HG03520 (cell line): ENCODE measurements around the gene NATD1.

Source experiments
- ATAC-seq: cut with Tn5 transposase; IDR thresholded peaks from one replicate; pipeline ENCODE4 v1.9.1; 2021; ENCODE audit warnings: mild to moderate bottlenecking, moderate library complexity; ENCODE audit not compliant: unreplicated experiment

NATD1 gene

DNA sequence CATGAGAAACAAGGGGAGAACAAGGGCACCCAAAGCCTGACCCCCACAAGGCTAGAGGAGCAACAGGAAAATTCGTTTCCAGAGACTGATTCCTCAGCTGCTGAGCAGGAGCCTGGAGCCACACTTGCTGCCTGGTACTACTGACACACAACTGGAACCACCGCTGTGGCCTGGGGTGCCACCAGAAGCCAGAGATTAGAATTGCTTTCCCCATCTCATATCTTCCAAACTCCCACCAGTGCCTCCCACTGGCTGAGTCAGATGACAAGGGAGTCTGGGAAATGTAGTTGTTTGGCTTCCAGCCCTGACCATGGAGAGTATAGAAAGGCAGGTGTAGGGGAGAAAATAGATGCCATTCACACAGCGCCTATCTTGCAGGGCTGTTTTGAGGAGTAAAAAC is 35.1 kb downstream of the NATD1 start:
- ATAC-seq: no peak

DNA sequence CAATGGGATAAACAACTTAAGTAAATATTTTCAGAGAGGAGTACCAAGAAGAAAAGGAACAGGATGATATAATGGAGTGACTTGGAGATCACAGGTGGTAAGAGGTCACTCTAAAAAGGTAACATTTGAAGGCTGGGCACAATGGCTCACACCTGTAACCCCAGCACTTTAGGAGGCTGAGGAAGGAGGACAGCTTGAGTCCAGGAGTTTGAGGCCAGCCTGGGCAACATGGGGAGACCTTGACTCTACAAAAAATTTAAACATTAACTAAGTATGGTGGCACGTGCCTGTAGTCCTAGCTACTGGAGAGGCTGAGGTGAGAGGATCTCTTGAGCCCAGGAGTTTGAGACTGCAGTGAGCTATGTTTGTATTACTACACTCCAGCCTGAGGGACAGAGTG is 35.9 kb downstream of the NATD1 start:
- no peak for ATAC-seq

DNA sequence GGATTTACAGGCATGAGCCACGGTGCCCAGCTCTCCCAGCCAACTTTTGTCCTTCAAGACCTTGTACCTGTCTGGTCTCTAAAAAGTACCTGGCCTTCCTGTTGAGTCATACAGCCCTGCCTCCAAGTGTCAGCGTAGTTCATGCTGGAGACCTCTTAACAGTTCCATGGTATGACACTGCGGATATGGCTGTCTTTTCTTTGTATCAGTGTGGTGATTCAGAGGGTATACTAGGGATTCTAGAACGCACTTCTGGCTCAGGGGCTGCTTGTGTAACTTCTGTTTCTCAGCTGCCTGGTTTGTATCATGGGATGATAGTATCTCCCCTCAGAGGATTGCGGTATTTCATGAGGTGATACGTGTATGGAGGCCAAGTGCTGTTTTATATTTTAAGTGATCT is 37.3 kb downstream of the NATD1 start:
- no peak for ATAC-seq

DNA sequence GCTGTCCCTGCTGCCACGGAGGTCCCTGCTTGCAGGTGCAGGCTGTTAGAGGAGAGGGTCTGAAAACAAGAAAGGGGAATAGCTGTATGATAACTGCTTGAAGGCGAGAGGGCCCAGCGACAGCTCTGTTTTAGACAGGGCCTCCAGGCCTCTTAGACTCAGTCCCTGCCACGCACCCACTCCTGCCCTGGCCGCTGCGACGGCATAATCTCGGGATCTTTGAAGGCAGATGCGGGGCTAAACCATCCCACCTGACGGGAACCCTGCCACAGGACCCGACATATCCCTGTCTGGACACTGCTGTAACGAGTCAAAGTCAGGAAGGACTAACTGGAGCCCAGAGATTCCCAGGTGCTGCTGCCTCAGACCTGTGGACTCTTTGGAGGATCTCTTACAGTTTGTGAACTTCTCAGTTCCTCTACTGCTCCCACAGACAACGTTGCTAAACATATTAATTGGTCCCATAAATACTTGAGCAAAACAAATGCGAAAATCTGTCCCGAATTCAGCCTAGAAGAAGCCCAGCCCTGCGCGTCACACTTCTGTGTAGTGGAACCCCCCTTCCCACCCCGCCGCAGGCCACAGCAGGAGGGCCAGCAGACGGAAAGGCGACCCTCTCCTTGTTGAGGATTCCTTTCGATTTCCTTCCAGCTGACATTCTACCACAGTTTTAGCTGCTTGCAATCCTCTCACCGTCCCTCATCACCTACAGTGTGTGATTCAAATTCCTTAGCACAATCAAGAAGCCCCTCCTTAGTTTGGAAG is 38.3 kb downstream of the NATD1 start:
- ATAC-seq: peak; percentile 20

DNA sequence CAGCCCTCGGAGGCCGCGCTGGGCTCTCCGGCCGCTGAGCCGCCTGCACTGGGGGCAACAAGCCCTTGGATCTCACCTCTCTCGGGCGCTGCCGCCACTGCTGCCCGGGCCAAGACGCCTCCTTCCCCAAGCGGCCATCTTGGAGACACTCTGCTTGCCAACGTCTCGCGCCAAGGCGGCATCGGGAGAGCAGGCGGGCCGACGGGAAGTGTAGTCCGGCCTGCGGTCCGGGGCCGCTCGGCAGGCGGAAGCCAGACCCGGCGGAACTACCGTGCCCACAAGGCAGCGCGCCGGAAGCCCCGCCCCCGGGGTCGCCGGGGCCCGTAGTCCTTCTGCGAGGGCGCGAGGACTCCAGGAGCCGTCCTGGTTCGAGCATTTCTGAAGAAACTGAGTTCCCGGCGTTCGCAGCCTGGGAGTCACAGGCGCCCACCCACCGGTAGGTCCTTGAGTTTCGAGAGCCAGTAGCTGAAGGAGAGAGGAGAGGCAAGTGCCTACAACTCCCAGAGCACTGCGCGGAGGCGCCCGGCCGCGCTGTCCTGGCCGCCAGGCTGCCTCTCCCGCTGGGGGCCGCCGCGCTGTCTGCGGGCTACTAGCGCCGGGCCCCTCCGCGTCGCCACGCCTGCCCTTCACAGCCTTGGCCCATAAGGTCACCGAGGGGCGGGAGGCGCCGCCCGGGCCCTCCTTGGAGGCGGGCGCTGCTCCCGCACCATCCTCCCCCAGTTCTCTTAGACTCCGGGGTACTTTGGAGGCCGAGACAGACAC is 39.0 kb downstream of the NATD1 start, which contains the start of gene TMEM11:
TSS of gene TMEM11 (minus strand) at position 147 of the 762 bp plus-strand sequence. CDS start at position 138, 9 bp downstream.
- ATAC-seq: peak; percentile 90

DNA sequence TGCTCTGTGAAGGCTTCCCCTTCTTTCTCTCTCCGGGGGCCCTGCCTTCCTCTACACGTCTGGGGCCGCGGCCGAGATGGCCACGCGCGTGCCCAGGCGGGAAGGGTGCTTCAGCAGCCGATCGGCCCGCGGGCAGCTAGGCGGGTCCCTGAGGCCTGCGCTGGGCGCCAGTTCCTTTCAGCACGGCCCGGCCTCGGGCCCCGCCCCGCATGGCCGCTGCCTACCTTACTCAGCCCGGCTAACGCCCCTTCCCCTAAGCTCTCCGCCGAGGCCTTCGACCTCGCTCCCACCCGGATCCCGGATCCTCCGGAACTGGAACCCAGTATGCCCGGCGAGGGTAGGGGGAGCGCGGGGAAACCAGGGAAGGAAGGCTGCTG is 39.6 kb downstream of the NATD1 start:
- peak; percentile 6 for ATAC-seq

DNA sequence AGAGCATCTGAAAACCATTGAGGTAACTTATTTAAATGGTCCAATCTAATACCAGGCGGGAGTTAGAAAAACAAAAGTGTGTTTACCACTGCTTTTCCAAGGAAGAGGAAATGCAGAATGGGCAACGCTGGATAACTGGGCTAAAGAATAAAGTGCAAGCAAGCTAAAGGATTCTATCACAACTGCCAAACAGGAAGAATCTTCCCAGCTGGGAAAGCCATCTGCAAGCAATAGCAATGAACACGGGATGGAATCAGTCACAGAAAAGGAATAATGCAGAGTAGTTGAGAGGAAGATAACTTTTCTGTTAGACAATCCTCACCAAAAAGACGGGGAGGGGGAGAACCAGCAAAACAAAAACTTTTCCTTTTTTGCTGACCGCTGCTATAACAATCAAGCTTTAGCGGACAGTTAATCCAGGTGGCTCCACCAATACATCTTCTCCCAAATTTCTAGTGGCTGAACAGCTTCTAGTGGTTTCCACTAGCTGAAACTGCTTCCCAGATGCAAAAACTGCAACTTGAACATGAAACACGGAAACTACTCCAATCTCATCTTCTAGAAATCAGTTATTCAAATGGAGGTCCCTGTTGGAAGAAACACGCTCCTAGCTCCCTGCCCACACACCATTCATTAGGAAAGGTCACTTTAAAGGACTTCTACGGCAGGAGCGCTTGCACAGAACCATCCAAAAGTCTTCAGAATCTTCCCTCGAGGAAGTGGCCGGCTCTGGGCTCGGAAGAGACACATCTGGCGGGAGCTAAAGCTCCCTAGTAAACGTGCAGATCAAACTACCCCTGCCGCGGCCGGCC is 40.2 kb downstream of the NATD1 start:
- no peak for ATAC-seq

DNA sequence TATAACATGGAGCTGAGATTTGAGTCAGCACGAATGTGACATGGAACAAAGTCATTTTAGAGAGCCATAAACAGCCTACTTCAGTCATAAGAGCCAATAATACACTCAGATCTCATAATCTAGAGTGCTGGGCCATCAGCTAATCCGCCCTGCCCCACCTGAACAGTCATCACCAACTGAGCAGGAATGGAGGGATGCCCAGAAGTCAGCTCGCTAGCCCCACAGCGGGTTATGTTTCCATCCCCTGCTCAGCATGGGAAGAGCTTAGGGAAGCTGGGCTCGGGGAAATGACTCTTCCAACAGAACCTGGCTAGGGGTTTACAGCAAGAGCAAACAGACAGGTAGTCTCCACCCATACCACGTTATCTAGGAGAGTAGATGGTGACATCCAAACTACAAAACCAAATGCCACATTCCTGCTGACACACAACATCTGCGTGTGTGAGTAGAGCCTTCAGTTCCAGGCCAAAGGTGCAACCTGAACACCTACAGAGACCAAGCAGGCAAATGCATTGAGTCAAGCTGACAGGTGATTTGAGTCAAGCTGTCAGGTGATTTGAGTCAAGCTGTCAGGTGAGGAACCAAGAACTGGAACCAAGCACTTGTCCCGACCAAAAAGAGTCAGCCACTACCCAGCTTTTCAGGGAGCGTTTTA is 41.3 kb downstream of the NATD1 start:
- ATAC-seq: no peak

DNA sequence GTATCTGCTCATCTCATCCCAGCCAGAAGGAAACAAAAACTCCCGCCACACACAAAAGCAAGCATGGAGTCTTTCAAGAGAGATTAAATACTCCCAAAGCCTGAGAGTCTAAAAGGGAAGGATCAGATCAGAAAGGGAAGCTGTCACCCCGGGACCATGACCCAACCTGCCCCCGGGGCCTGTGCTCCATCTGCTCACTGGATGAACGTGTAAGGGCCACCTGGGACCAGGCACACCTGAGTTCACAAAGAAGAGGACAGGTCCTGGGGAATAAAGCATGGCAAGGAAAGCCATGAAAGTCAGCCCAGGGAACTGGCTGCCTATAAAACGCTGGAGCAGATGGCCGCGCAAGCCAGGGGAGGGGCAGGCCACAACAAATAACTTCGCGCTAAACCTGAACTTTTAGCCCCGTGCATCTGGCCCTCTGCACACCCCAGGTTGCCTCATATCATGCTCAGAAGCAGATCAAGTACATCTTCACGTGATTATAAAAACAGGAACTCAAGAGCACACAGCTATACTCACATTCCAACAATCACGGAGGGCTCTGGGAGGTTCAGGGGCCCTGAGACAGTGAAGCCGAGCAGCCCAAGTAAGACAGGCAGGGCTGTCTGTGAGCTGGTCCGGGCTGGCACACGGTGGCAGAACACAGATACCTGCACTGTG is 42.7 kb downstream of the NATD1 start:
- no peak for ATAC-seq

DNA sequence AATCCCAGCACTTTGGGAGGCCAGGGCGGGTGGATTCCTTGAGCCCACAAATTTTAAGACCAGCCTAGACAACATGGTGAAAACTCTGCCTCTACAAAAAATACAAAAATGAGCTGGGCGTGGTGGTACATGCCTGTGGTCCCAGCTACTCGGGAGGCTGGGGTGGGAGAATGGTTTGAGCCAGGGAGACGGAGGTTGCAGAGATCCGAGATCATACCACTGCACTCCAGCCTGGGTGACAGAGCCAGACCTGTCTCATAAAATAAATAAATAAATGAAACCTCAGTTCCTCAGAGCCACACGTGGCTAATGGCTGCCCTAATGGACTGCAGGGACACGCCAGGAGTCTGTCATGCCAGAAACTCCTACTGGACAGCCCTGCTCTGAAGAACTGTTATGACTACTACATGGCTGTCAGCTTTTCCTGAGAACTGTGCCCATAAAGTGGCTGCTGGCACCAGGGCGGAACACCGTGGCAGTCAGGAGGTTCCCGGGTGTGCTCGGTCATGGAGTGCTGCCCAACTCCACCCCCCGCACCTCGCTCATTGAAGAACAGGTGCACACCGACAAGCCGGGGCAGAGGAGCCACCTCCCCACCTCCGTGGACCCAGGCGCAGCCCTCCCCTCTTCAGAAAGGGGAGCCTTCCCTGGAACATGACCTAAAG is 43.6 kb downstream of the NATD1 start:
- no peak for ATAC-seq

DNA sequence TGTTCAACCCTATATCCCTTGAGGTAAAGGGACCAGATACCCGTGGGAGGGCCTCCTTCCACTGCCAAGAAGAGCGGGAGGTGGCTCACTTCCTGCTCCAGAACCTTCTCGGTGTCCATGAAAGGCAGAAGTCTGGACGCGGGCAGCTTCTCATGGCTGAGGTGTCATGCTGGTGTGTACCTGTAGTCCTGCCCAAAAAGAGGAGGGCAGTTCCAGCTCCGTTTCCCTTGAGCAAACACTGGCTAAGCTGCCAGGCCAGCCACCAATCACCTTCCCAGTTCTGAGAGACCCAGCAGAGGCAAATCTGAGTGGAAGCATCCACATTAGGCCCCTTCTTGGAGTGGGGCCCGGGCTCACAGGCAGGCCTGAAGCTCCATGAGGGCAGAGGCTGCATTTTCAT is 44.9 kb downstream of the NATD1 start:
- ATAC-seq: no peak

DNA sequence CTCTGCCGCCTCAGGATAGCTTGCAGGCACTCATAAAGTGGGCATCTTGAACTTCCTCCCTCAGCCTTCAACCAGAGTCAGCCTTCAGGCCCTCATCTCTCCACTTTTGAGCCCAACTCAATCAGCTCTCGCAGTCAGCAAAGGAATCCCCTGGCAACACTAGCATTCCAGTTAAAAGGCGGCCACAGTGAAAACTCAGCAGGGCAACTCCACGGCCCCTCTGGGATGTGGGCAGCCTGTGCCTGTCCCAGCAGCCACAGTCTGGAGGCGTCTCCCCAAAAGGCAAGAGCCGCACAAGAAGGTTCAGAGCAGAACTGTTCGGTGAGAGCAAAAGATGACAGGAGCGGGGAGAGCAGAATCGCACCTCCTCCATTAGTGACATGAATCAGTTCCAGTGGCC is 48.3 kb downstream of the NATD1 start:
- ATAC-seq: no peak

DNA sequence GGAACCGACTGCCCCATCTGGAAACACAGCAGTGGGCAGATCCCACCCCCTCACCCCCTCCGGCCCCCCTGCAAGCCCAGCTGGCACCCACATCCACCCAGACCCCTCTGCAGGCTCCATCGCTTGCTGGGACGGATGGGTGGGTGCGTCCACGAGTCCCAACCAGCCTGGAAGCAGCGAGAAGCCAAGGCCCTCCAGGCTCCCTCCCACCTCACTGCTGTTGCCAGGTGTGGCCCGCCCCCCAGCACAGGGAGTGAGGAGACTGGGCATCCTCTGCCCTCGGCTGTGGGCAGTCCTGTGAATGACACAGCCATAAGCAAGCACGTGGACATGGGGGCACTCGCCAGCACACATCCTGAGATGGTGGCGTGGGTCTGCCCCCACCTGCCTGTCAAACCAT is 50.7 kb downstream of the NATD1 start:
- ATAC-seq: no peak

DNA sequence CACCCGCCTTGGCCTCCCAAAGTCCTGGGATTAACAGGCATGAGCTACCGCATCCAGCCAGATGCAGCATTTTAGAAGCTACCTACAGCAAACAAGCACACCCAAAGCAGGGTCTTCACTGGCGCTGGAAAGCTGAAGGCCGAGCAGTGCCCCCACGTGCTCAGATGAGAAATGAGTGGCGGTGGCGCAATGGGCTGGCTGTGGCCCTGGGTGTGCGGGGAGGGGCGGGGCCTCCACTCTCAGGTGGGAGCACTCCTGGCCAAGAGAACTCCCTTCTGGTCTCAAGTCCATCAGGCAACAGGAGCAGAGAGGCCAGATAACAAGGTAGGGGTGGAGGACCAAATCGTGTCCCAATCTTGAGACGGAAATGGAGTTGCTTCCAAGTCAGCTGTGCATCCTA is 51.3 kb downstream of the NATD1 start:
- no peak for ATAC-seq

DNA sequence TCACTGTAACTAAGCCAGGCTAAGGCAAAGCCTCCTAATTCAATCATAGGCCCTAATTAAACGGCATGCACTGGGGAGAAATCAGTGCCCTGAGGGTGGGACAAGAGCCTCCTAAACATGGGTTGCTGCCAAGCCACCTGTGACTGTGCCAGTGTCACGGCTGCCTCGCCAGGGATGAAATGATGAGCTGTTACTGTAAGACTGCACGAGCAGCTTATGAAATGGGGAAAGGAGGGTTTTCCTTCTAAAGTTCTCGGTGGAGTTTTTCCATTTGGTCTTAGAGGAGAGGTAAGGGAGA is 52.0 kb downstream of the NATD1 start:
- ATAC-seq: no peak

DNA sequence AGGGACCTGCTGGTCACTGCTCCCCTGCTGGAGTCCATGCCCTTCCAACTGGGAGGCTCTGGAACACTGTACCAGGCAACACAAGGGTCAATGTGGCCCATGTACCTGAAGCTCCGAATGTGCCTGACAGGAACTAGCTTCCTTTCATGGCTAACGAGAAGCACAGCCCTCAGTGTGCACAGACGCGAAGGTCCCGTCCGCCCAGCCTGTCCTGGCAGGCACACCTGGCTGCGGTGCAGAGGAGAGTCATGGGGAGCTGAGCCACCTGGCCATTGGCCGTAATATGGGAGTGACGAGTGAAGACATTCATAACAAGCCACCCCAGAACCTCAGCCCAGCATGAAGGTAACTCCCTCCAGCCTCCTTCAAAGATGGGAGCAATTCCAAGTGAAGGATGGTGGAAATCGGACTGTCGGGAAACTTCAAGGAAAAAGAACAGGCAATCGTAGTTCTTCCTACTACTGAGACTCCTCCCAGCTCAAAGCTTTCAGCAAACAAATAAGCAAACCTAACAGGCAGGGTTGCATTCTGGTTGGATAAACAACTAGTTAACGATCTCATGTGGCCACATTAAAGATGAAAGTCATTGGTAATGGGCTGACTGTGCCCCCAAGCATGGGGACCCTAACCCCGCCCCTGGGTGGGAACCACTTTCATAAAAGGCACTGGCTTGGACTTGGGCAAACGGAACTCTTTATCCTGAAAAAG is 52.5 kb downstream of the NATD1 start:
- ATAC-seq: no peak

DNA sequence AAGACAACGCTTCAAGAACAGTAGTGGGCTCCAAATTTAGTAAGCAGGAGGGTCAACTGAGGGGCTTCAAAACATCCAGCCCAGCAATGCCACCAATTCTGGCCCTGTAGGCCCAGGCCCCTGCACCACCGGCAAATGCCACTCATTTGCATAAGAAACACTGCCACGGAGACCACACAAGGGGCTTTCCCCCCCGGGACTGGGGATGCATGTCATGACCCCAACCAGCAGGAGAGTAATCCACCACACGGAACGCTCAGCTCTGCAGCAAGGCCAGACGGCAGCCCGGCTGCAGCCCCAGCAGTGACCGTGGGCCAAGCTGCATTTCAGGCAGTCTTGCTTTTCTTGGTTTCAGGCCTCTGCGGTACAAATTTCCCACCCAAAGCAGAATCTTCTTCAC is 53.4 kb downstream of the NATD1 start:
- ATAC-seq: no peak

DNA sequence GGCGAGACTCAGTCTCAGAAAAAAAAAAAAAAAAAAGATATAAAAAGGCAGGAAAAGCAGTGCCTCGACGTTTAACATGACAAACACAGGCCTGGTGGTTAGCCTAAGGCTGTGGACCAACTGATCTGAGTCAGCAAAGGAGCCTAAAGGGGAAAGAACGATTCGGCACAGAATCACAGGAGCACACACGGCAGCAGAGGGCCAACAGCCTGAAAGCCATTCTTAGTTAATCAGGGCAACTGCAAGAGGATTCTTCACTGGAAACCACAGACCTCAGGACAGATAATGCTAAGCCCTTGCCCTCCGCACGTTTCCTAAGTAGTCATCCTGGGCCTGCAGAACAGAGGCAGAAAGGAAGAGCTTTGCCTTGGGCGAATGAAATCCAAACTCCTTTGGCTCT is 53.9 kb downstream of the NATD1 start:
- ATAC-seq: no peak

DNA sequence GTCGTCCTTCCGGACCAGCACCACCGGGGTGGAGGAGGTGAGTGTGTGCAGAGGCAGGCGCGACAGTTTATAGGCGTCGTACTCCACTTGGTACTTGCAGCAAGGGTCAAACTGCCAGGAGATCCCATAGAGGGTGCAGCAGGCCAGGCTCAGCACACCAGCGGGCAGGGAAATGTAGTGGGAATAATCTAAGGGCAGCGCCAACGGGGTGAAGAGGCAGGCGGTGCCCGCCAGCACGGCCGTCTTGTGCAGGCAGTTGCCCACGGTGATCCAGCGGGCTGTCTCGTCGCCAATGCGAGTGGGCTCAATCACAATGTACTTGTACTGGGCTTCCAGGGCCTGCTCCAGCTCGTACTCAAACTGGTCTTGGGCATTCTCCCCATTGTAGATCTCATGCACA is 54.8 kb downstream of the NATD1 start:
- no peak for ATAC-seq

DNA sequence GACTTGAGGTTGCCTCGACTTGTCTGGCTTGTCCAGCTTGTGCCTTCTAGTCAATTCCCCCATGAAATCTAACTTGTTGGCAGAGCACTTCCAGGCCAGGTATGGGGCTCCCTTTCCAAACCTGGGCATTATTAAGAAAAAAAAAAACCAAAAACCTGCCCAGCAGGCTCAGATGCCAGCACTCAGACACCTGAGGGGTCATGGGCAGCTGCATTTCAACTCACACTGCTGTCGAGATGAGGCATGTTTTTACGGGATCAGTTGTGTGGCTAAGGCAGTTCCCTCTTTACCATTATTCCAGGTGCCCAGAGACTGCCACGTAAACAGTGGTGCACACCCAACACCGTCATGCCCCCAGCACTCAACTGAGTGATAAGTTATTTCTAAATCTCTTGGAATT is 57.1 kb downstream of the NATD1 start:
- no peak for ATAC-seq
